Measurements from ENCODE around the gene ABLIM1.

Gene ABLIM1

DNA sequence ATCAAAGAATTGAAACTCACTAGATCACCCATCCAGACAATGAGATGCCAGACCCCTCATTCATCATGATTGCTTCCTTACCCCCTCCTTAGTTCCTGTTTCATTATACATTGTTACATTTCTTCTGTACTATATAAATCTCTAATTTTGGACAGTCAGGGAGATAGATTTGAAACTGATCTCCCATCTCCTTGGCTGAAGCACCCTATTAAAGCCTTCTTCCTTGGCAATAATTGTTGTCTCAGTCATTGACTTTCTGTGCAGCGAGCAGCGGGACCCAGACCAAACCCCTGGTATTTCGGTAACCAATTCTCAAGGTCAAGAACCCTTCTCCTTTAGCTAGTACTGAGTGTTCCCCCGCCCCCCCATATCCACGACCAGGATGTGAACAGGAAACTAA is 100.2 kb downstream of the ABLIM1 start:
- TF ChIP-seq CREB1 (IDR thresholded peaks at IDR 0.05; ENCODE audit: low read depth) = no peak
- TF ChIP-seq RAD21 (IDR thresholded peaks at IDR 0.05; ENCODE audit: low read depth) = no peak
- TF ChIP-seq ZBTB7A (IDR thresholded peaks at IDR 0.05; ENCODE audit: low read depth) = no peak
- no peak for TF ChIP-seq EP300 (IDR thresholded peaks at IDR 0.05; ENCODE audit: borderline replicate concordance)
- TF ChIP-seq TAF1 (IDR thresholded peaks at IDR 0.05; ENCODE audit: low read depth) = no peak
- TF ChIP-seq, protein P1, sequence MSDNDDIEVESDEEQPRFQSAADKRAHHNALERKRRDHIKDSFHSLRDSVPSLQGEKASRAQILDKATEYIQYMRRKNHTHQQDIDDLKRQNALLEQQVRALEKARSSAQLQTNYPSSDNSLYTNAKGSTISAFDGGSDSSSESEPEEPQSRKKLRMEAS (IDR thresholded peaks at IDR 0.05) = no peak
- no peak for TF ChIP-seq FOXM1 (IDR thresholded peaks at IDR 0.05; ENCODE audit: borderline replicate concordance, low read depth)
- TF ChIP-seq NFIC (IDR thresholded peaks at IDR 0.05) = no peak
- TF ChIP-seq TEAD4 (IDR thresholded peaks at IDR 0.05) = no peak
- TF ChIP-seq, protein P2, sequence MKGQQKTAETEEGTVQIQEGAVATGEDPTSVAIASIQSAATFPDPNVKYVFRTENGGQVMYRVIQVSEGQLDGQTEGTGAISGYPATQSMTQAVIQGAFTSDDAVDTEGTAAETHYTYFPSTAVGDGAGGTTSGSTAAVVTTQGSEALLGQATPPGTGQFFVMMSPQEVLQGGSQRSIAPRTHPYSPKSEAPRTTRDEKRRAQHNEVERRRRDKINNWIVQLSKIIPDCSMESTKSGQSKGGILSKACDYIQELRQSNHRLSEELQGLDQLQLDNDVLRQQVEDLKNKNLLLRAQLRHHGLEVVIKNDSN (IDR thresholded peaks at IDR 0.05) = no peak
- TF ChIP-seq EGR1 (IDR thresholded peaks at IDR 0.05) = no peak
- no peak for TF ChIP-seq CEBPB (IDR thresholded peaks at IDR 0.05)

DNA sequence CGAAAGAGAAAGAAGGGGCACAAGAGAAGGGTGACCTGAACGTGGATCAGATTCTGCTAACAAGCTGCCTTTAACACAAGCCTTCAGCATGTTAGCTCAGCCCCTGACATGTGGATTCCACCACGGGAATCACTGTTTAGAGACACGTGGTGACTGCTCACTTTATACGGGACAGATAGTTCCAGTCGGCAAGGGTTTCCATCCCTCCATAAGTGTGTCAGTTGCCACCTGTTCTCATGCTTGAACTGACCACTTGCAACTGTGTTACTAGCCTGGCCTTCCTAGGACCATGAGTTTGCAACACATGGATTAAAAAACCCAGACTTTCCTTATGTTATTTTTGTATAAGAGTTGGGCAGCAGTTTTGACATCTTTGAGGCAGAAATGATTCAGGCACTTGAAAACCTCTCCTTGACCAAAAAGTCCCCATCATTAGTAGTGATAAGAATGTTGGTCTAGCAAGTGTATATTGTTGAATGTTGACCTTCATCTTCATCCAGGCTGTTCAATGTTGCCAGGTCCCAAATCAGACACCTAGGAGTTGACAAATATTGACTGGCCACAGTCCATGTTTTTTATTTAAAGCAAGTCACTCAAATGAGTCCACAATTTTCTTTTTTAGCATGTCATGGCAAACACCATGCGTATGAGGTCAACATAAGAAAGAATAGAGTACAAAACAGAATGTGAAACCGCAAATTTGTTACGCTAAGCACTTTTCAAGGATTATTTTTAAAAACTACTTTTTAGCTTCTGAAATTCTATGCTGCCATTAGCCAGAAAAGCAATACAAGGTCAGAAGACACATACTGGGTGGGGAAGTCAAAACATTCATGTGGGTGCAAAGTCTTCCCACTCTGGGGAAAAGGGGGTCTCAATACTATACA is 101.6 kb downstream of the ABLIM1 start:
- TF ChIP-seq YY1 (IDR thresholded peaks at IDR 0.05; ENCODE audit: low read depth) (no peak), EGR1 (IDR thresholded peaks at IDR 0.05) (no peak), TCF12 (IDR thresholded peaks at IDR 0.05; ENCODE audit: low read depth) (no peak), FOXM1 (IDR thresholded peaks at IDR 0.05; ENCODE audit: borderline replicate concordance, low read depth) (no peak), RAD21 (IDR thresholded peaks at IDR 0.05; ENCODE audit: low read depth) (no peak), EP300 (IDR thresholded peaks at IDR 0.05; ENCODE audit: borderline replicate concordance) (no peak), NFIC (IDR thresholded peaks at IDR 0.05) (no peak), CREB1 (IDR thresholded peaks at IDR 0.05; ENCODE audit: low read depth) (no peak), ZBTB7A (IDR thresholded peaks at IDR 0.05; ENCODE audit: low read depth) (no peak), TAF1 (IDR thresholded peaks at IDR 0.05; ENCODE audit: low read depth) (no peak), TEAD4 (IDR thresholded peaks at IDR 0.05) (no peak), CEBPB (IDR thresholded peaks at IDR 0.05) (no peak)
- TF ChIP-seq, protein P2 (IDR thresholded peaks at IDR 0.05) = no peak
- TF ChIP-seq, protein P1 (IDR thresholded peaks at IDR 0.05) = no peak
- TF ChIP-seq, protein P3, sequence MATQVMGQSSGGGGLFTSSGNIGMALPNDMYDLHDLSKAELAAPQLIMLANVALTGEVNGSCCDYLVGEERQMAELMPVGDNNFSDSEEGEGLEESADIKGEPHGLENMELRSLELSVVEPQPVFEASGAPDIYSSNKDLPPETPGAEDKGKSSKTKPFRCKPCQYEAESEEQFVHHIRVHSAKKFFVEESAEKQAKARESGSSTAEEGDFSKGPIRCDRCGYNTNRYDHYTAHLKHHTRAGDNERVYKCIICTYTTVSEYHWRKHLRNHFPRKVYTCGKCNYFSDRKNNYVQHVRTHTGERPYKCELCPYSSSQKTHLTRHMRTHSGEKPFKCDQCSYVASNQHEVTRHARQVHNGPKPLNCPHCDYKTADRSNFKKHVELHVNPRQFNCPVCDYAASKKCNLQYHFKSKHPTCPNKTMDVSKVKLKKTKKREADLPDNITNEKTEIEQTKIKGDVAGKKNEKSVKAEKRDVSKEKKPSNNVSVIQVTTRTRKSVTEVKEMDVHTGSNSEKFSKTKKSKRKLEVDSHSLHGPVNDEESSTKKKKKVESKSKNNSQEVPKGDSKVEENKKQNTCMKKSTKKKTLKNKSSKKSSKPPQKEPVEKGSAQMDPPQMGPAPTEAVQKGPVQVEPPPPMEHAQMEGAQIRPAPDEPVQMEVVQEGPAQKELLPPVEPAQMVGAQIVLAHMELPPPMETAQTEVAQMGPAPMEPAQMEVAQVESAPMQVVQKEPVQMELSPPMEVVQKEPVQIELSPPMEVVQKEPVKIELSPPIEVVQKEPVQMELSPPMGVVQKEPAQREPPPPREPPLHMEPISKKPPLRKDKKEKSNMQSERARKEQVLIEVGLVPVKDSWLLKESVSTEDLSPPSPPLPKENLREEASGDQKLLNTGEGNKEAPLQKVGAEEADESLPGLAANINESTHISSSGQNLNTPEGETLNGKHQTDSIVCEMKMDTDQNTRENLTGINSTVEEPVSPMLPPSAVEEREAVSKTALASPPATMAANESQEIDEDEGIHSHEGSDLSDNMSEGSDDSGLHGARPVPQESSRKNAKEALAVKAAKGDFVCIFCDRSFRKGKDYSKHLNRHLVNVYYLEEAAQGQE (IDR thresholded peaks at IDR 0.05; ENCODE audit: low read depth) = no peak

DNA sequence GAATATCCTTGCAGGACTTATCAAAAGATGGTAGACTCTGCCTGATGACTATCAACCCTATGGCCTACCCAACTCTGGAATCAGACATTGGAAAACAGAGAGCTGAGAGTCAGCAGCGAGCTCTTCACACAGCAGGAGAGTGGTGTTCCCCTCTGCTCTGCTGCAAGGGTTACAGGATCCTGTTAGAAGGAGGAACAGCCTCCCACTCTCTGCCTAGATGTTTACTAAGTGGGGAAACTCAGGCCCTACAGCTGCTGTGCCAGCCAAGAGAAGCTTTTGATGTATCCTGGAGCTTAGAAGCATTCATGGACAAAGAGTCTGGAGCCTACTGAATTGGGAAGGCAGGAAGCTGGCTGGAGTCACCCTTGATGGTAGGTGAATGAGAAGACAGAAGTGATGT is 104.6 kb downstream of the ABLIM1 start:
- TF ChIP-seq TEAD4 (IDR thresholded peaks at IDR 0.05) (no peak), RAD21 (IDR thresholded peaks at IDR 0.05; ENCODE audit: low read depth) (no peak), EP300 (IDR thresholded peaks at IDR 0.05; ENCODE audit: borderline replicate concordance) (no peak), FOXM1 (IDR thresholded peaks at IDR 0.05; ENCODE audit: borderline replicate concordance, low read depth) (no peak), CEBPB (IDR thresholded peaks at IDR 0.05) (no peak), TAF1 (IDR thresholded peaks at IDR 0.05; ENCODE audit: low read depth) (no peak), CREB1 (IDR thresholded peaks at IDR 0.05; ENCODE audit: low read depth) (no peak), EGR1 (IDR thresholded peaks at IDR 0.05) (no peak), ZBTB7A (IDR thresholded peaks at IDR 0.05; ENCODE audit: low read depth) (no peak), NFIC (IDR thresholded peaks at IDR 0.05) (no peak), YY1 (IDR thresholded peaks at IDR 0.05; ENCODE audit: low read depth) (no peak), TCF12 (IDR thresholded peaks at IDR 0.05; ENCODE audit: low read depth) (no peak)
- TF ChIP-seq, protein P2 (IDR thresholded peaks at IDR 0.05) = no peak
- TF ChIP-seq, protein P1 (IDR thresholded peaks at IDR 0.05) = no peak
- TF ChIP-seq, protein P3 (IDR thresholded peaks at IDR 0.05; ENCODE audit: low read depth) = no peak

DNA sequence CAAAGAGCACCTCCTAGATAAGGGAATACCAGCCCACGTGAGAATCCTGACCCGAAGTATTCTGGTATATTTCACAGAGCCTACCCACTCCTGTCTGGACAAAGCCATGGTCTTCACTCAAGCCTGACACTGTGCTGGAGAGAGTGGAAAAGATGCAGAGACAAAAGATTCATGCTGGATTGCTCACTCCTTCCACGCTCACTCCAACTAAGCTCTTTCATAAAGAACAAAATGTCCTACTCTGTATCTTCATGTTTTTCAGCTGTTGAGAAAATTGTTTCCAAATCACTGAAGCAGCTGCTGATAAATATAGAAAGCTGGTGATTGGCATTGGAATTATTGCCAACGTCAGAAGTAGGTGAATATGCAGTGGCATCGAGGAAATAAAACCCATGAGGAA is 106.0 kb downstream of the ABLIM1 start:
- TF ChIP-seq ZBTB7A (IDR thresholded peaks at IDR 0.05; ENCODE audit: low read depth) (no peak), FOXM1 (IDR thresholded peaks at IDR 0.05; ENCODE audit: borderline replicate concordance, low read depth) (no peak), EP300 (IDR thresholded peaks at IDR 0.05; ENCODE audit: borderline replicate concordance) (no peak)

DNA sequence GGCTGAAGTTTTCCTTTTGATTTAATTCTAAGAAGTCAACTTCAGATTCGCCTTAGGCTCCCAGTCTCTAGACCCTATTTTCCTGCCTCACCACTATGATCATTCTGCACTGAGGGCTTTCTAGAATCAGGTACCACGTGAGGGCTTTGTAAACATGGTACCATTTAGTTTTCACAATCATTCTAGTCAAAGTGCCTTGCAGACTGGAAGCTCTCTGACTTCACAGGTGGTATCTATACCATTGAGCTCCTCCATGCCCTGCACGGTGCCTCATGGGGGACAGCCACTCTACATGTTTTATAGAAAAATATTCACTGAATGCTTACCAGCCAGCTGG is 106.5 kb downstream of the ABLIM1 start:
- no peak for TF ChIP-seq ZBTB7A (IDR thresholded peaks at IDR 0.05; ENCODE audit: low read depth)
- TF ChIP-seq YY1 (IDR thresholded peaks at IDR 0.05; ENCODE audit: low read depth) = no peak
- TF ChIP-seq NFIC (IDR thresholded peaks at IDR 0.05) = no peak
- no peak for TF ChIP-seq CEBPB (IDR thresholded peaks at IDR 0.05)
- TF ChIP-seq TAF1 (IDR thresholded peaks at IDR 0.05; ENCODE audit: low read depth) = no peak
- TF ChIP-seq TCF12 (IDR thresholded peaks at IDR 0.05; ENCODE audit: low read depth) = no peak
- no peak for TF ChIP-seq TEAD4 (IDR thresholded peaks at IDR 0.05)
- no peak for TF ChIP-seq CREB1 (IDR thresholded peaks at IDR 0.05; ENCODE audit: low read depth)
- TF ChIP-seq, protein P1 (IDR thresholded peaks at IDR 0.05) = no peak

All from Ishikawa (cell line).